Measurements from ENCODE around the gene CTNNA3.
"Not testable (repeated sequence)": the region's sequence is repeated elsewhere in the genome, so short reads cannot be mapped to it uniquely, and the experiment has no call there.

The CTNNA3 gene

GRCh38 chr10:67599597-67599996 is 96.4 kb downstream of the CTNNA3 start:
- DNase-seq, result no peak

DNA sequence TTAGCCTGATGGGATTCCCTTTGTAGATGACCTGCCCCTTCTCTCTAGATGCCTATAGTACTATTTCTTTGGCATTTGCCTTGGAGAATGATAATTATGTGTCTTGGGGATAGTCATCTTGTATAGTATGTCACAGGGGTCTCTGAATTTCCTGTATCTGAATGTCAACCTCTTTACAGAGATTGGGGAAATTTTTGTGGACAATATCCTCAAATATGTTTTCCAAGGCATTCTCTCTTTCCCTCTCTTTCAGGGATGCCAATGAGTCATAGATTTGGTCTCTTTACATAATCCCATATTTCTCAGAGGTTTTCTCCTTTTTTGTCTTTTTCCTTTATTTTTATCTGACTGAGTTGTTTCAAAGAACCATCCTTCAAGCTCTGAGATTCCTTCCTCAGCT is 99.4 kb downstream of the CTNNA3 start:
- DNase-seq, result no peak

- DNase-seq, result no peak
Measured at GRCh38 chr10:67587771-67588170, 108.2 kb downstream of the CTNNA3 start.

- no peak for DNase-seq
Measured at GRCh38 chr10:67575532-67575931, 120.5 kb downstream of the CTNNA3 start.

- no peak for DNase-seq
Measured at GRCh38 chr10:67573484-67573883, 122.5 kb downstream of the CTNNA3 start.

DNA sequence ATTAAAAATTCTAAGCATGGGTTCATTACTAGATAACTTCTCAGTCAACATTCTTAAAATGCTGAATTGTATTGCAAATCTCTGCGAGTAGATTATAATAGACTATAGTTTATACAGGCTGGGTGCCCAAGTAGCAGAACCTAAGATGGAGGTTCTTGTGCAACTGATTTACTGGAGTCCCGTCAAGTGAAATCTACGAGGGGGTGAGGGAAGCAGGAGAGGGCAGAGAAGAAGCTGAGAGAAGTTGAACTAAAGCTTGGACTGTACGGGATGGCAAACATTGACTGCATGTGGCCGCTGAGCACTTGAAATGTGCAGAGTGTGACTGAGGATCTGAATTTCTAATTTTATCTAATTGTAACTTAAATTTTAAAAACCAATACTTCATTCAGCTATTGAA is 124.5 kb downstream of the CTNNA3 start:
- no peak for DNase-seq

GRCh38 chr10:67558311-67558710 is 137.7 kb downstream of the CTNNA3 start:
- not testable (repeated sequence) for DNase-seq

- DNase-seq, result no peak
Measured at GRCh38 chr10:67553254-67553653, 142.7 kb downstream of the CTNNA3 start.

- no peak for DNase-seq
Measured at GRCh38 chr10:67550838-67551402, 145.1 kb downstream of the CTNNA3 start.

DNA sequence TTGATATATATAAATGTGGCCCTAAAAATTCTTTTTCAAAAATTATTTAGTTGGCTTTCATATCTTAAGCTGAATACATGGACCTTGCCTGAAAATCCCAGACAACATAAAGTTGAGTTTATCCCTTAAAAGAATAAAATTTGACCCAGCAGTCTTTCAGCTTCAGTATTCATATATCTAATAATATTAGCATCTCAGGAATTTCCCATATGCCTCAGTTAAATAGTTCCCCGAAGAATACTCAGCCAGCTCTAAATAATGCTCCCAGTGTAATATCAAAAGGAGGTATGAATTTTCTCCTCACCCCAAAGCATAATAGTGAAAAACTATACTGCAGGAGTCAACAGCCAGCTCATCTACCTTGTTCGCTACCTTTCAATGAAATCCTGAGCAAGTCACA is 145.9 kb downstream of the CTNNA3 start:
- DNase-seq, result no peak

- DNase-seq, result no peak
Measured at GRCh38 chr10:67549390-67549789, 146.6 kb downstream of the CTNNA3 start.

- DNase-seq, result no peak
Measured at GRCh38 chr10:67541411-67541810, 154.6 kb downstream of the CTNNA3 start.

DNA sequence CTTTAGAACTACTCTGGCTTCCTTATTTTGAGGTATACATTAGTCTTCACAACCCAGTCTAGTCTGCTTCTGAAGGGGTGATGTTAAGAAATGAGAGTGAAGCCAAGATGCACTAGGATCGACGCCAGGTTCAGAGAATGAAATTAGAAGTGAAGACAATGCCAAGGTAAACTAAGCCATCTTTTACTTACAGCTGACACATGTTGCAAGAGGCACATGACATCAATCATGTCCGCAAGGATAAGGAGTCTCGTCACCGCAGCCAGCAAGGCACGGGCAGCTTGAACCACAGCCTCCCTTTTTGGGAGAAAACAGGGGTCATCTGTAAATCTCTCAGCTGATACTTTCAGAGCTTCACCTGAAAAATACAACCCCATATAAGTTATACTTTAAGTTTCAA is 156.7 kb downstream of the CTNNA3 start:
- no peak for DNase-seq

- no peak for DNase-seq
Measured at GRCh38 chr10:67537906-67538305, 158.1 kb downstream of the CTNNA3 start.

GRCh38 chr10:67533376-67533775 is 162.6 kb downstream of the CTNNA3 start:
- DNase-seq, result no peak

- not testable (repeated sequence) for DNase-seq
Measured at GRCh38 chr10:67530990-67531389, 165.0 kb downstream of the CTNNA3 start.

DNA sequence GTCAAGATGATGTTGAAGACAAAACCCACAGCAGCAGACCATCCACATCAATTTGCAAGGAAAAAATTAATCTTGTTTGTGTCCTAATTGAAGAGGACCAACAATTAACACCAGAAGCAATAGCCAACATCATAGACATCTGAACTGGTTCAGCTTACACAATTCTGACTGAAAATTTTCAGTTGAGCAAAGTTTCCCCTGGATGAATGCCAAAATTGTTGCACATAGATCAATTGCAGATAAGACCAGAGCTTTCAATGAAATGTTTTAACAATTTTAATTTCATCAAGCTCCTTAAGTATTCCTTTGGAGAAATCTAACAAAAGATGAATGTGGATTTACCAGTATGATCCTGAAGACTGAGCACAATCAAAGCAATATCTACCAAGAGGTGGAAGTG is 168.6 kb downstream of the CTNNA3 start:
- DNase-seq, result no peak

- DNase-seq, result no peak
Measured at GRCh38 chr10:67521546-67521945, 174.4 kb downstream of the CTNNA3 start.

DNA sequence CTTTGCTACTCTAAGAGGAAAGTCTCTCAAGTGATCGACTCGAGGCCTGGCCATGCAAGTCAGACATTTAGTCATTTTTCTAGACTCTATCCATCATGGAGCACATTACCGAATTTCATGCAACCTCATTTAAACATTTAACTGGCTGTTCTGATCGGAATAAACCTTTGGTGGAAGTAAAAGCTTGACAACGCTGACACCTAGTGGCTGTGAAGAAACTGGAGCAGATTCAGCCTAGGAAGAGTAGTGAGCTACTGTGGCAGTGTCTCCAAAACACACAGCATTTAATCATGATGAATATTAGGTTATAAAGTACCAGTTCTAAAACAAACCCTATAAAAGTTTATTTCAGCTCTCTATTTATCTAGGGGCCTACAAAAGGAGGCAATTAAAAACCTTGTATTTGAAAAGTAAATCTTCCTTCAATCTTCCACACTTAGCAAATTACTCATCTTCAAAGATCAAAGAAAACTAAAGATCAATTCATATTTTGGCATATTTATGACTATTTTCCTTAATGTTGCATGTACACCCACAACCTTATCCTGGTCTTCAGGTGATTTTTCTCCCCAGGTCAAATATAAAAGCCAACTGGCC is 175.0 kb downstream of the CTNNA3 start:
- DNase-seq, result no peak

DNA sequence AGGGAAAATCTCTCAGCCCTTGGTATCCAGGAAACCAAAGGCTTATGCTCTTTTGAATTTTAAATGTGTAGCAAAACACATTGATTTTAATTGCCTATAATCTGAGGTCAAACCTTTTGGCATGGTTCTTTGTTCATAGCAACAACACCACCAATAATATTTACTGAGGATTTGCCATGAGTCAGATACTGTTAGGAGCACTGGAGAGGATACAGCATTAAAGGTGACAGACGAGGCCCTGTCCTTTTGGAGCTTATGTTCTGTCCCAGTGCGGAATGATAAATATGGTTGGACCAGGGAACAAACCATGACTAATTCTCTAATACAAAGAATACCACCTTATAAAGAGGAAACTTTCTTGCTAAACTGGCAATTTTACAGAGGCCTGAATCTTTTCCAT is 176.6 kb downstream of the CTNNA3 start:
- no peak for DNase-seq

DNA sequence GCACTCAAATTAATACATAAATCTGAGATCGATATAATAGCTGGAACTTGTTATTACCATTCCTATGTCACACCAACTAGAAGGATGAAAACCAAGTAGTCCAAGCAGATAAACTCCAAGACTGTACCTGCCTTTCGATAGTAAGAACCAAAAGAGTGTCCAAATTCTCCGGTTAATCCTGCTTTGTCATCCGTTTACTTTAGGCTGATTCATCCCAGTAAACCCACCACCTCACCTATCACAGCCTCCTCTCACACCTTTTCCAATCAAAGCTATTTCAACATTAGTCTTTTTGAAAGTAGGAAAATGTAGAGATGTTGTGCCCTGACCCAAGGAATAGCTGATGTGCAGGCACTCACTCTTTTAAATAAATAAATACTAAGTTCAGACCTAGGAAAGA is 177.2 kb downstream of the CTNNA3 start:
- no peak for DNase-seq

GRCh38 chr10:67518043-67518442 is 178.0 kb downstream of the CTNNA3 start:
- DNase-seq, result no peak

- no peak for DNase-seq
Measured at GRCh38 chr10:67506757-67507091, 189.3 kb downstream of the CTNNA3 start.

DNA sequence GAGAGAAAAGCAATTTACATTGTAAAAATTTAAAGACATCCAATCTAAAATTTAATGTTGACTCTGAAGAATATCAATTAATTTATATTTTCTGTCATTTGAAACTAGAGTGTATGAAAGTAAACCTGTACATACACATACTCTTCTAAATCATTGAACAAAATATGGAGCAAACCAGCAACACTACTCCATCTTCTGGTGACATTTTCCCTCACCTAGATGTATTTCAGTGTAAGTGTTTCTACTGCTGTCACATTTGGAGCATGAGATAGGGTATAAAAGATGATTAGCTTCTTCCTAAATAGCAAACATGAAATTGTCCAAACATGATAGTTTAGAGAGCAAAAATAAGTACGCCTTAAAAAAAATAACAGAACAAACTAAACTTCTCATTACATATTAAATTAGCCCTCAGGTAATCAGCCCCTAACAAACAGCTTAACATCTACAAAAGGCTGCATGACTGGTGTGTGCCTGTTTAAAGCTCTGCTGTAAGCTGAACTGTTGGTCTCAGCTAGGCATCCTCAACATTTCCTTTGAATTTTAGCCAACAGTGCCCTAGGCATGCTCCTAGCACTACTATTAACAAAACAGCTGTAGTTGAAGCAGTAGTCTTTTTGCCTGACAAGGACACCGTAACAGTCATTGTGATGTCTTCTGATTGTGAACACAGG is 189.8 kb downstream of the CTNNA3 start:
- DNase-seq, result no peak
